HCT116 (cell line): ENCODE data around the gene SLC25A44.

ENCODE experiments used
- CTCF ChIP-seq, 3 experiments: fragments of 200-600 bp in 1 of 3; sonication (generic) in 1 of 3; IDR thresholded peaks in 2 of 3; conservative IDR thresholded peaks in 1 of 3; 2 replicates each; pipeline ENCODE4 v1.5.1; 2012 to 2017; ENCODE audit warnings: low read depth in 2 of 3, low read length in 2 of 3, antibody characterized with exemption in 1 of 3, borderline replicate concordance in 1 of 3, control low read depth in 1 of 3, mild to moderate bottlenecking in 1 of 3, mixed read lengths in 1 of 3, mixed run types in 1 of 3, moderate library complexity in 1 of 3; ENCODE audit not compliant: insufficient read depth in 1 of 3
- EGR1 ChIP-seq: IDR thresholded peaks from 2 replicates; pipeline ENCODE4 v1.6.1; 2012; ENCODE audit warnings: low read depth
- MAX ChIP-seq: IDR thresholded peaks from 2 replicates; pipeline ENCODE4 v1.6.1; 2012
- POLR2A ChIP-seq: IDR thresholded peaks from 2 replicates; pipeline ENCODE4 v1.7.0; 2011; ENCODE audit warnings: borderline replicate concordance; ENCODE audit not compliant: insufficient read depth, insufficient read length; ENCODE audit errors: extremely low read depth
- REST ChIP-seq: IDR thresholded peaks from 2 replicates; pipeline ENCODE4 v1.6.1; 2012; ENCODE audit warnings: low read depth
- SIN3A ChIP-seq: IDR thresholded peaks from 2 replicates; pipeline ENCODE4 v1.6.1; 2012; ENCODE audit warnings: low read depth
- YY1 ChIP-seq: IDR thresholded peaks from 2 replicates; pipeline ENCODE4 v1.6.1; 2011; ENCODE audit warnings: low read length, low read depth, moderate library complexity, mild to moderate bottlenecking; ENCODE audit not compliant: insufficient replicate concordance; ENCODE audit errors: extremely low read depth

- TF ChIP-seq CTCF (IDR thresholded peaks at IDR 0.05 in 2 of 3, conservative IDR thresholded peaks at IDR 0.05 in 1 of 3; ENCODE audit: borderline replicate concordance in 1 of 3, insufficient read depth in 1 of 3, low read depth in 2 of 3, low read length in 2 of 3), result no peak
- no peak for TF ChIP-seq EGR1
- no peak for TF ChIP-seq POLR2A
- no peak for TF ChIP-seq REST
- TF ChIP-seq YY1, result no peak
- TF ChIP-seq SIN3A, result no peak
- no peak for TF ChIP-seq MAX
Observed at GRCh38 chr1:156160000-156160742, 33.7 kb upstream of the SLC25A44 start.
